Adrenal gland (tissue), 5 donors: ENCODE data around the gene SMG6.

Experiments used
- CTCF ChIP-seq, 6 experiments: fragments of 450-650 bp in 4 of 6; fragments of 200-600 bp in 2 of 6; sonication (generic) in 1 of 6; IDR thresholded peaks; 1 replicate in 5 of 6; 2 replicates in 1 of 6; pipeline versions ENCODE4 v1.5.1 to v1.8.0; 2016 to 2021; ENCODE audit warnings: antibody characterized with exemption in 6 of 6, mild to moderate bottlenecking in 2 of 6, moderate library complexity in 1 of 6
- POLR2A ChIP-seq, 2 donors: fragments of 450-650 bp; IDR thresholded peaks; one replicate each; pipeline ENCODE4 v1.6.1; 2017; ENCODE audit warnings: antibody characterized with exemption in 2 of 2, mild to moderate bottlenecking in 2 of 2, moderate library complexity in 1 of 2
- donor health status: DM: no; HTN: no; CAD: no.

- peak; percentile 20 to 74 (median 56) for TF ChIP-seq CTCF (IDR thresholded peaks at IDR 0.05)
- peak in 1 of 2 donors; percentile 10 for TF ChIP-seq POLR2A (IDR thresholded peaks at IDR 0.05)
Observed at GRCh38 chr17:2053380-2054261, 250.0 kb downstream of the SMG6 start.
